H9 (cell line): Measurements from ENCODE around the gene KRT85. TPM values are rescaled to one million over a fixed set of nuclear protein-coding genes. Genes with fewer than 3 reads are reported as not detected.

Experiments used
- DNase-seq: peaks from one replicate; pipeline ENCODE4 v3.0.0-alpha.2; 2017
- H2AFZ ChIP-seq: one replicate; pipeline ENCODE4 v1.6.1; 2013; ENCODE audit warnings: mild to moderate bottlenecking, low read length, control low read depth, moderate library complexity
- H2AK5ac ChIP-seq: 2 replicates; pipeline ENCODE4 v1.6.1; 2013; ENCODE audit warnings: low read length, control low read depth, mixed read lengths; ENCODE audit not compliant: insufficient read length
- H2BK120ac ChIP-seq: one replicate; pipeline ENCODE4 v1.6.1; 2013; ENCODE audit warnings: low read depth, mild to moderate bottlenecking, low read length, control low read depth, inconsistent platforms; ENCODE audit not compliant: poor library complexity, severe bottlenecking
- H2BK12ac ChIP-seq: 2 replicates; pipeline ENCODE4 v1.6.1; 2013; ENCODE audit warnings: low read length, control low read depth, mixed read lengths, low read depth; ENCODE audit not compliant: insufficient read length
- H2BK15ac ChIP-seq: 2 replicates; pipeline ENCODE4 v1.6.1; 2013; ENCODE audit warnings: low read depth, low read length, control low read depth
- H2BK20ac ChIP-seq: one replicate; pipeline ENCODE4 v1.6.1; 2013; ENCODE audit warnings: low read depth, mild to moderate bottlenecking, low read length, control low read depth, inconsistent platforms; ENCODE audit not compliant: poor library complexity, severe bottlenecking
- H2BK5ac ChIP-seq: 2 replicates; pipeline ENCODE4 v1.6.1; 2013; ENCODE audit warnings: low read length, control low read depth, mixed read lengths; ENCODE audit not compliant: insufficient read length
- H3K14ac ChIP-seq: 2 replicates; pipeline ENCODE4 v1.6.1; 2013; ENCODE audit warnings: low read length, control low read depth; ENCODE audit not compliant: insufficient read depth
- H3K18ac ChIP-seq: 2 replicates; pipeline ENCODE4 v1.6.1; 2013; ENCODE audit warnings: low read depth, mild to moderate bottlenecking, mixed read lengths, low read length, control low read depth; ENCODE audit not compliant: insufficient read length
- H3K23ac ChIP-seq: 2 replicates; pipeline ENCODE4 v1.6.1; 2013; ENCODE audit warnings: low read length, control low read depth, mixed read lengths, low read depth; ENCODE audit not compliant: insufficient read length
- H3K23me2 ChIP-seq: 2 replicates; pipeline ENCODE4 v1.6.1; 2013; ENCODE audit warnings: low read depth, mild to moderate bottlenecking, mixed read lengths, low read length, control low read depth; ENCODE audit not compliant: insufficient read length, poor library complexity, severe bottlenecking
- H3K27ac ChIP-seq: 2 replicates; pipeline ENCODE4 v1.5.1; 2013; ENCODE audit warnings: low read length, control low read depth, mixed read lengths, low read depth; ENCODE audit not compliant: insufficient read length
- H3K27me3 ChIP-seq: 2 replicates; pipeline ENCODE4 v1.6.1; 2013; ENCODE audit warnings: low read length, control low read depth, inconsistent platforms; ENCODE audit not compliant: insufficient read depth
- H3K4ac ChIP-seq: 2 replicates; pipeline ENCODE4 v1.6.1; 2013; ENCODE audit warnings: low read depth, mild to moderate bottlenecking, control low read depth, inconsistent platforms, low read length, moderate library complexity
- H3K4me1 ChIP-seq: 2 replicates; pipeline ENCODE4 v1.6.1; 2013; ENCODE audit warnings: low read length, control low read depth, inconsistent platforms; ENCODE audit not compliant: insufficient read depth
- H3K4me2 ChIP-seq: 2 replicates; pipeline ENCODE4 v1.6.1; 2013; ENCODE audit warnings: low read length, control low read depth, mixed read lengths; ENCODE audit not compliant: insufficient read length, insufficient read depth
- H3K56ac ChIP-seq: 2 replicates; pipeline ENCODE4 v1.6.1; 2013; ENCODE audit warnings: low read depth, mild to moderate bottlenecking, mixed read lengths, low read length, control low read depth; ENCODE audit not compliant: insufficient read length
- H3K79me1 ChIP-seq: 2 replicates; pipeline ENCODE4 v1.6.1; 2013; ENCODE audit warnings: low read depth, mild to moderate bottlenecking, moderate library complexity, low read length, control low read depth, inconsistent platforms; ENCODE audit not compliant: insufficient read depth, poor library complexity, severe bottlenecking
- H3K79me2 ChIP-seq: 2 replicates; pipeline ENCODE4 v1.6.1; 2013; ENCODE audit warnings: low read length, control low read depth, inconsistent platforms; ENCODE audit not compliant: insufficient read depth
- H3K9ac ChIP-seq: 2 replicates; pipeline ENCODE4 v1.6.1; 2013; ENCODE audit warnings: low read length, control low read depth, mixed read lengths; ENCODE audit not compliant: insufficient read length; ENCODE audit errors: extremely low read depth
- H3K9me3 ChIP-seq: one replicate; pipeline ENCODE4 v1.6.1; 2013; ENCODE audit warnings: low read depth, low read length, inconsistent platforms; ENCODE audit not compliant: control insufficient read depth
- H3T11ph ChIP-seq: one replicate; pipeline ENCODE4 v1.6.1; 2013; ENCODE audit warnings: mild to moderate bottlenecking, low read length, control low read depth, inconsistent platforms
- H4K20me1 ChIP-seq: one replicate; pipeline ENCODE4 v1.6.1; 2013; ENCODE audit not compliant: control insufficient read depth, insufficient read length, insufficient read depth
- H4K5ac ChIP-seq: 2 replicates; pipeline ENCODE4 v1.6.1; 2013; ENCODE audit warnings: low read depth, mild to moderate bottlenecking, mixed read lengths, low read length, control low read depth; ENCODE audit not compliant: insufficient read length
- H4K8ac ChIP-seq: replicated peaks from 2 replicates; pipeline ENCODE4 v1.6.1; 2013; ENCODE audit warnings: low read length, control low read depth, mixed read lengths, low read depth; ENCODE audit not compliant: insufficient read length
- H4K91ac ChIP-seq: 2 replicates; pipeline ENCODE4 v1.6.1; 2013; ENCODE audit warnings: low read depth, mild to moderate bottlenecking, moderate library complexity, mixed read lengths, low read length, control low read depth; ENCODE audit not compliant: insufficient read length
- H3K27ac Mint-ChIP-seq, 3 experiments: 2 replicates in 2 of 3; 3 replicates in 1 of 3; pipeline ENCODE4 v1.8.0; 2020 to 2021; ENCODE audit warnings: mixed read lengths in 3 of 3, mild to moderate bottlenecking in 1 of 3, moderate library complexity in 1 of 3
- H3K27me3 Mint-ChIP-seq: 2 replicates; pipeline ENCODE4 v1.8.0; 2021; ENCODE audit warnings: low read depth, mild to moderate bottlenecking, moderate library complexity, mixed read lengths
- H3K36me3 Mint-ChIP-seq, 3 experiments: 2 replicates in 2 of 3; 3 replicates in 1 of 3; pipeline ENCODE4 v1.8.0; 2020 to 2021; ENCODE audit warnings: low read depth in 3 of 3, mixed read lengths in 3 of 3; ENCODE audit not compliant: insufficient read depth in 1 of 3
- H3K4me1 Mint-ChIP-seq, 2 experiments: 2 replicates each; pipeline ENCODE4 v1.8.0; 2020; ENCODE audit warnings: mixed read lengths in 2 of 2
- H3K4me3 Mint-ChIP-seq, 2 experiments: 2 replicates in 1 of 2; 3 replicates in 1 of 2; pipeline ENCODE4 v1.8.0; 2020 to 2021; ENCODE audit warnings: mild to moderate bottlenecking in 2 of 2, mixed read lengths in 2 of 2, moderate library complexity in 1 of 2
- H3K9me3 Mint-ChIP-seq, 2 experiments: 2 replicates in 1 of 2; 3 replicates in 1 of 2; pipeline ENCODE4 v1.8.0; 2020; ENCODE audit warnings: mild to moderate bottlenecking in 2 of 2, mixed read lengths in 2 of 2, moderate library complexity in 1 of 2
- WGBS: extraction: QIAGEN DNeasy Blood & Tissue Kit; methylation state at CpG from one replicate; pipeline ENCODE4 v1.1.7; 2013; ENCODE audit warnings: missing lambda C conversion rate, low lambda C conversion rate, mixed read lengths; ENCODE audit not compliant: insufficient read length; ENCODE audit errors: extremely low coverage; 5-methylcytosine and 5-hydroxymethylcytosine counted together
- total RNA-seq: library from RNA; stranded (reverse); gene quantifications from 2 replicates; pipeline ENCODE4 v1.2.1, GENCODE V29; 2021
- TF ChIP-seq, protein P1 (sequence below): fragments of 200-600 bp; sonication (generic); conservative IDR thresholded peaks from 3 replicates; pipeline ENCODE4 v1.8.0; 2021; ENCODE audit warnings: antibody characterized with exemption, mild to moderate bottlenecking

Gene KRT85
- total RNA-seq, 1 experiment from 2014 or later: not detected

DNA sequence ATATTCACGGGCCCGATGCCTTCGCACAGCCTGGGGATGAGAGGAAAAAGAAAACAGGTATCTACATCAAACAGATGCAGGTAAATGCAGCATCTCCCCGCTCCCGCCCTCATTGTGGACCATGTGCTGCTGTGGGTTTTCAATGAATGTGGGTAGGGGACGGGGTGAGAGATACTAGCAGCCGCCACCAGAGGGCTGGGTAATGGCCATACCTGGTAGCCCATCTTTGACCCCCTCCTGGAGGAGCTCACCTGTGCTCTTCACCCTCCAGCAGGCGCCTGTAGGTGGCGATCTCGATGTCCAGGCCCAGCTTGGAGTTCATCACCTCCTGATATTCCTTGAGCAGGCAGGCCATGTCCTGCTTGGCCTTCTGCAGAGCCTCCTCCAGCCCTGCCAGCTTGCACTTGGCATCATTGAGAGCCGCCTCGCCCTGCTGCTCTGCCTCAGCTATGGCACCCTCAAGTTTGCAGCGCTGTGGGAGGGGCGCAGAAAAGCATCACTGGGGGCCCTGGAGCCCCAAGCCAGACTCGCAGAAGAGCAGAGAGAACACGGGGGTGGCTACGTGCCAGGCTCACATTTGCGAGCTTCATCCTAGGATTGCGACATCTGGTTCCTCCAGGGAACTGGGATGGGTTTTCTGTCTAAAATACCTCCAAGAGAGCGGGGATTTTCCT is 28.6 kb upstream of the KRT85 start:
- DNase-seq: peak; percentile 97
- no peaks in the 10 kb centered on the region for H4K20me1 ChIP-seq

More for the DNA sequence above, 28.6 kb upstream of the KRT85 start:
- Mint-ChIP-seq H3K4me3 (no peak overlapping the region), H3K4me1 (no peaks in the 10 kb centered on the region; a peak in 1 of 4 replicates), H3K27me3 (peaks cover 8% of the 10 kb centered on the region), H3K36me3 (no peaks in the 10 kb centered on the region; a peak in 1 of 7 replicates), H3K9me3 (no peaks in the 10 kb centered on the region; a peak in 1 of 5 replicates), H3K27ac (no peak overlapping the region)
- H2BK120ac ChIP-seq: no peak overlapping the region
- no peak overlapping the region for H4K5ac ChIP-seq
- H3K56ac ChIP-seq: no peak overlapping the region
- no peaks in the 10 kb centered on the region for H3K9me3 ChIP-seq
- no peak overlapping the region for H2AK5ac ChIP-seq
- TF ChIP-seq, protein P1, sequence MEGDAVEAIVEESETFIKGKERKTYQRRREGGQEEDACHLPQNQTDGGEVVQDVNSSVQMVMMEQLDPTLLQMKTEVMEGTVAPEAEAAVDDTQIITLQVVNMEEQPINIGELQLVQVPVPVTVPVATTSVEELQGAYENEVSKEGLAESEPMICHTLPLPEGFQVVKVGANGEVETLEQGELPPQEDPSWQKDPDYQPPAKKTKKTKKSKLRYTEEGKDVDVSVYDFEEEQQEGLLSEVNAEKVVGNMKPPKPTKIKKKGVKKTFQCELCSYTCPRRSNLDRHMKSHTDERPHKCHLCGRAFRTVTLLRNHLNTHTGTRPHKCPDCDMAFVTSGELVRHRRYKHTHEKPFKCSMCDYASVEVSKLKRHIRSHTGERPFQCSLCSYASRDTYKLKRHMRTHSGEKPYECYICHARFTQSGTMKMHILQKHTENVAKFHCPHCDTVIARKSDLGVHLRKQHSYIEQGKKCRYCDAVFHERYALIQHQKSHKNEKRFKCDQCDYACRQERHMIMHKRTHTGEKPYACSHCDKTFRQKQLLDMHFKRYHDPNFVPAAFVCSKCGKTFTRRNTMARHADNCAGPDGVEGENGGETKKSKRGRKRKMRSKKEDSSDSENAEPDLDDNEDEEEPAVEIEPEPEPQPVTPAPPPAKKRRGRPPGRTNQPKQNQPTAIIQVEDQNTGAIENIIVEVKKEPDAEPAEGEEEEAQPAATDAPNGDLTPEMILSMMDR: peak; percentile 98
- no peak overlapping the region for H3K4me2 ChIP-seq
- H4K8ac ChIP-seq: no peak overlapping the region
- H3K9ac ChIP-seq: no peak overlapping the region
- no peak overlapping the region for H2BK20ac ChIP-seq
- no peak overlapping the region for H3K4ac ChIP-seq
- H3K79me2 ChIP-seq: no peaks in the 10 kb centered on the region
- no peak overlapping the region for H2BK12ac ChIP-seq
- no peak overlapping the region for H2BK5ac ChIP-seq
- no peaks in the 10 kb centered on the region for H3K23me2 ChIP-seq
- H3K27me3 ChIP-seq: no peaks in the 10 kb centered on the region
- no CpG with 5 or more reads among the region's 20 CpGs for WGBS
- no peak overlapping the region for H2BK15ac ChIP-seq
- H2AFZ ChIP-seq: no peak overlapping the region
- no peaks in the 10 kb centered on the region for H3K4me1 ChIP-seq
- H3T11ph ChIP-seq: no peak overlapping the region
- no peaks in the 10 kb centered on the region for H3K79me1 ChIP-seq
- no peak overlapping the region for H4K91ac ChIP-seq
- no peak overlapping the region for H3K23ac ChIP-seq
- H3K27ac ChIP-seq: no peak overlapping the region
- H3K18ac ChIP-seq: no peak overlapping the region
- no peak overlapping the region for H3K14ac ChIP-seq
